IMR-90 (cell line): ENCODE measurements around the gene MS4A5. TPM values are rescaled to one million over a fixed set of nuclear protein-coding genes. Genes with fewer than 3 reads are reported as not detected.

Experiments
- ATAC-seq: fragments of 200-7000 bp; cut with Tn5 transposase; 2 replicates; pipeline ENCODE4 v1.9.1; 2020; ENCODE audit warnings: low read depth, mild to moderate bottlenecking, moderate library complexity
- BruUV-seq: library from RNA; stranded (reverse); fragments of 400-500 nt; replicated peaks from 2 replicates; lab custom pipeline; 2021; lab: Mats Ljungman, UMichigan
- CTCF ChIA-PET: fragments of 300-600 bp; formaldehyde crosslinking; extraction: SDS; loops from one replicate; lab custom pipeline; 2021; ENCODE audit warnings: antibody characterized with exemption; lab: Yijun Ruan, JAX
- POLR2A ChIA-PET: fragments of 300-600 bp; sonication (Branson Sonifier 250); formaldehyde crosslinking; loops from one replicate; lab custom pipeline; 2022; ENCODE audit warnings: antibody characterized with exemption; ENCODE audit not compliant: unreplicated experiment; lab: Charles Lee
- DNase-seq: peaks from one replicate; pipeline ENCODE4 v3.0.0; 2013
- H2AFZ ChIP-seq: replicated peaks from 2 replicates; pipeline ENCODE3; 2013; ENCODE audit warnings: low read length, mild to moderate bottlenecking; ENCODE audit not compliant: poor library complexity
- H2AK5ac ChIP-seq: 2 replicates; pipeline ENCODE4 v1.6.1; 2013; ENCODE audit warnings: low read depth, low read length, inconsistent platforms
- H2AK9ac ChIP-seq: replicated peaks from 2 replicates; pipeline ENCODE3; 2013; ENCODE audit warnings: mild to moderate bottlenecking, low read depth, low read length, moderate library complexity; ENCODE audit not compliant: poor library complexity
- H2BK120ac ChIP-seq: 2 replicates; pipeline ENCODE4 v1.6.1; 2013; ENCODE audit warnings: low read depth, low read length, inconsistent platforms
- H2BK15ac ChIP-seq: 3 replicates; pipeline ENCODE4 v1.6.1; 2013; ENCODE audit warnings: low read depth, low read length, inconsistent platforms
- H2BK20ac ChIP-seq: 2 replicates; pipeline ENCODE4 v1.6.1; 2013; ENCODE audit warnings: low read depth, mild to moderate bottlenecking, inconsistent platforms, low read length, moderate library complexity
- H2BK5ac ChIP-seq: 2 replicates; pipeline ENCODE4 v1.6.1; 2013; ENCODE audit warnings: mild to moderate bottlenecking, low read depth, low read length, inconsistent platforms; ENCODE audit not compliant: poor library complexity, severe bottlenecking
- H3K14ac ChIP-seq: replicated peaks from 2 replicates; pipeline ENCODE4 v1.6.1; 2013; ENCODE audit warnings: low read depth, low read length, inconsistent platforms
- H3K18ac ChIP-seq: 2 replicates; pipeline ENCODE4 v1.6.1; 2013; ENCODE audit warnings: low read depth, low read length, control low read depth
- H3K23ac ChIP-seq: 2 replicates; pipeline ENCODE4 v1.6.1; 2013; ENCODE audit warnings: low read depth, low read length, inconsistent platforms
- H3K27ac ChIP-seq: 2 replicates; pipeline ENCODE4 v1.5.1; 2013; ENCODE audit warnings: mild to moderate bottlenecking, control low read depth, low read length; ENCODE audit not compliant: insufficient read depth
- H3K27me3 ChIP-seq: 2 replicates; pipeline ENCODE4 v1.6.1; 2013; ENCODE audit warnings: low read length; ENCODE audit not compliant: control insufficient read depth, insufficient read depth
- H3K36me3 ChIP-seq: 2 replicates; pipeline ENCODE4 v1.6.1; 2013; ENCODE audit warnings: low read length, mixed read lengths; ENCODE audit not compliant: control insufficient read depth, insufficient read depth
- H3K4ac ChIP-seq: 2 replicates; pipeline ENCODE4 v1.6.1; 2013; ENCODE audit warnings: low read depth, low read length, inconsistent platforms
- H3K4me1 ChIP-seq: 2 replicates; pipeline ENCODE4 v1.6.1; 2013; ENCODE audit warnings: low read length, mixed read lengths; ENCODE audit not compliant: control insufficient read depth, insufficient read depth
- H3K4me2 ChIP-seq: 2 replicates; pipeline ENCODE4 v1.6.1; 2013; ENCODE audit warnings: low read depth, mild to moderate bottlenecking, control low read depth, low read length, moderate library complexity
- H3K4me3 ChIP-seq: 2 replicates; pipeline ENCODE4 v1.5.1; 2013; ENCODE audit warnings: low read depth, mild to moderate bottlenecking, control low read depth, low read length, moderate library complexity; ENCODE audit not compliant: insufficient read depth
- H3K56ac ChIP-seq: 2 replicates; pipeline ENCODE4 v1.6.1; 2013; ENCODE audit warnings: low read length, inconsistent platforms; ENCODE audit not compliant: insufficient read depth; ENCODE audit errors: extremely low read depth
- H3K79me1 ChIP-seq, 2 experiments: 2 replicates each; pipeline ENCODE4 v1.6.1; 2013; ENCODE audit warnings: low read length in 2 of 2, inconsistent platforms in 1 of 2, low read depth in 1 of 2
- H3K9ac ChIP-seq: 2 replicates; pipeline ENCODE4 v1.6.1; 2013; ENCODE audit warnings: low read depth, low read length, control low read depth
- H3K9me1 ChIP-seq: 2 replicates; pipeline ENCODE4 v1.6.1; 2013; ENCODE audit warnings: low read length, inconsistent platforms; ENCODE audit not compliant: insufficient read depth
- H3K9me3 ChIP-seq: 2 replicates; pipeline ENCODE4 v1.6.1; 2013; ENCODE audit warnings: low read length; ENCODE audit not compliant: control insufficient read depth, insufficient read depth
- H4K20me1 ChIP-seq: 2 replicates; pipeline ENCODE4 v1.6.1; 2013; ENCODE audit warnings: low read length, inconsistent platforms; ENCODE audit not compliant: insufficient read depth
- H4K5ac ChIP-seq: 2 replicates; pipeline ENCODE4 v1.6.1; 2013; ENCODE audit warnings: mild to moderate bottlenecking, low read depth, low read length, control low read depth
- H4K8ac ChIP-seq, 2 experiments: 2 replicates each; pipeline ENCODE4 v1.6.1; 2013; ENCODE audit warnings: low read depth in 2 of 2, low read length in 2 of 2, control low read depth in 1 of 2, inconsistent platforms in 1 of 2
- H4K91ac ChIP-seq: 2 replicates; pipeline ENCODE4 v1.6.1; 2013; ENCODE audit warnings: low read depth, low read length, inconsistent platforms; ENCODE audit not compliant: insufficient read depth
- BHLHE40 ChIP-seq: fragments of 150-350 bp; IDR thresholded peaks from 2 replicates; pipeline ENCODE4 v1.6.1; 2016; ENCODE audit warnings: mild to moderate bottlenecking, low read depth, low read length
- CEBPB ChIP-seq: IDR thresholded peaks from 2 replicates; pipeline ENCODE4 v1.6.1; 2012; ENCODE audit warnings: low read depth, low read length, improper control_type of control experiment
- ELK1 ChIP-seq: fragments of 150-350 bp; IDR thresholded peaks from 2 replicates; pipeline ENCODE4 v1.6.1; 2016; ENCODE audit warnings: low read depth, mild to moderate bottlenecking, low read length, moderate library complexity, borderline replicate concordance
- MAFK ChIP-seq: IDR thresholded peaks from 2 replicates; pipeline ENCODE4 v1.6.1; 2012; ENCODE audit warnings: low read depth, low read length, improper control_type of control experiment
- MAZ ChIP-seq: IDR thresholded peaks from 2 replicates; pipeline ENCODE4 v1.6.1; 2012; ENCODE audit warnings: low read depth, mild to moderate bottlenecking, low read length, improper control_type of control experiment, moderate library complexity, borderline replicate concordance
- POLR2A ChIP-seq: IDR thresholded peaks from 2 replicates; pipeline ENCODE4 v1.6.1; 2012; ENCODE audit warnings: mild to moderate bottlenecking, low read depth, low read length
- RFX5 ChIP-seq: IDR thresholded peaks from 2 replicates; pipeline ENCODE4 v1.8.0; 2012; ENCODE audit warnings: low read depth, mild to moderate bottlenecking, low read length, moderate library complexity
- SMC3 ChIP-seq: fragments of 150-350 bp; IDR thresholded peaks from 2 replicates; pipeline ENCODE4 v1.6.1; 2016; ENCODE audit warnings: low read depth, mild to moderate bottlenecking, antibody characterized with exemption, low read length, moderate library complexity
- USF2 ChIP-seq: fragments of 150-350 bp; IDR thresholded peaks from 2 replicates; pipeline ENCODE4 v1.6.1; 2017; ENCODE audit warnings: mild to moderate bottlenecking, antibody characterized with exemption, low read length, low read depth
- WGBS, 2 experiments: methylation state at CpG; one replicate each; pipeline versions ENCODE4 v1.1.5 to v1.1.7; 2013; ENCODE audit warnings: missing lambda C conversion rate in 2 of 2; ENCODE audit not compliant: insufficient read length in 1 of 2; ENCODE audit errors: extremely low coverage in 2 of 2; 5-methylcytosine and 5-hydroxymethylcytosine counted together
- dilution Hi-C: fragments of 300-500 bp; cut with HindIII; formaldehyde crosslinking; loops from one replicate; pipeline ENCODE4 v1.14.3; 2018; ENCODE audit warnings: low sequenced_read_pairs; ENCODE audit not compliant: unreplicated experiment
- in situ Hi-C: fragments of 300-500 bp; cut with MboI; formaldehyde crosslinking; loops from 3 replicates; pipeline ENCODE4 v1.14.3; 2019; ENCODE audit warnings: low sequenced_read_pairs, inconsistent platforms, mixed read lengths
- intact Hi-C: fragments of 100-400 bp; cut with micrococcal nuclease; formaldehyde crosslinking; loops from 2 replicates; pipeline ENCODE4 v1.10.0; 2022
- polyA plus RNA-seq, 3 experiments: library from polyadenylated mRNA; depleted of rRNA; stranded (reverse); fragments of >200 nt; gene quantifications; 2 replicates each; pipeline ENCODE4 v1.2.3, GENCODE V29; 2012; ENCODE audit warnings: low replicate concordance in 1 of 3
- total RNA-seq: library from RNA; depleted of rRNA; stranded (reverse); fragments of >200 nt; gene quantifications from 2 replicates; pipeline ENCODE4 v1.2.3, GENCODE V29; 2012
- TF ChIP-seq, protein P1 (sequence below): conservative IDR thresholded peaks from 2 replicates; pipeline ENCODE4 v1.5.1; 2012; ENCODE audit warnings: mild to moderate bottlenecking, low read depth, low read length, improper control_type of control experiment

The MS4A5 gene
- total and polyA plus RNA-seq, 2 of the 4 experiments (the other 2 are of a cell fraction) = not detected

- TF ChIP-seq, protein P1, sequence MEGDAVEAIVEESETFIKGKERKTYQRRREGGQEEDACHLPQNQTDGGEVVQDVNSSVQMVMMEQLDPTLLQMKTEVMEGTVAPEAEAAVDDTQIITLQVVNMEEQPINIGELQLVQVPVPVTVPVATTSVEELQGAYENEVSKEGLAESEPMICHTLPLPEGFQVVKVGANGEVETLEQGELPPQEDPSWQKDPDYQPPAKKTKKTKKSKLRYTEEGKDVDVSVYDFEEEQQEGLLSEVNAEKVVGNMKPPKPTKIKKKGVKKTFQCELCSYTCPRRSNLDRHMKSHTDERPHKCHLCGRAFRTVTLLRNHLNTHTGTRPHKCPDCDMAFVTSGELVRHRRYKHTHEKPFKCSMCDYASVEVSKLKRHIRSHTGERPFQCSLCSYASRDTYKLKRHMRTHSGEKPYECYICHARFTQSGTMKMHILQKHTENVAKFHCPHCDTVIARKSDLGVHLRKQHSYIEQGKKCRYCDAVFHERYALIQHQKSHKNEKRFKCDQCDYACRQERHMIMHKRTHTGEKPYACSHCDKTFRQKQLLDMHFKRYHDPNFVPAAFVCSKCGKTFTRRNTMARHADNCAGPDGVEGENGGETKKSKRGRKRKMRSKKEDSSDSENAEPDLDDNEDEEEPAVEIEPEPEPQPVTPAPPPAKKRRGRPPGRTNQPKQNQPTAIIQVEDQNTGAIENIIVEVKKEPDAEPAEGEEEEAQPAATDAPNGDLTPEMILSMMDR = no peak
- TF ChIP-seq CEBPB (no peak), POLR2A (no peak), MAZ (no peak), USF2 (no peak), SMC3 (no peak), BHLHE40 (no peak), RFX5 (no peak), ELK1 (no peak), MAFK (no peak)
Observed at GRCh38 chr11:60420015-60420414, 9.4 kb upstream of the MS4A5 start.

More at GRCh38 chr11:60420015-60420414, 9.4 kb upstream of the MS4A5 start:
- DNase-seq (no peak), ATAC-seq (no peak)
- H4K8ac ChIP-seq = no peak overlapping the region
- H2AK5ac ChIP-seq = no peak overlapping the region
- peaks cover 8% of the 10 kb centered on the region for H3K9me3 ChIP-seq
- H3K36me3 ChIP-seq = no peaks in the 10 kb centered on the region
- no peak overlapping the region for H3K27ac ChIP-seq
- H3K23ac ChIP-seq = no peak overlapping the region
- no peaks in the 10 kb centered on the region for H3K4me1 ChIP-seq
- no peak overlapping the region for H4K91ac ChIP-seq
- dilution Hi-C loops = no loop called here
- BruUV-seq = no TSS peak
- in situ Hi-C loops = no loop called here
- H3K4me3 ChIP-seq = no peak overlapping the region
- ChIA-PET POLR2A (no interaction called here), CTCF (no interaction called here)
- H3K79me1 ChIP-seq = no peaks in the 10 kb centered on the region
- no peak overlapping the region for H2BK5ac ChIP-seq
- no peaks in the 10 kb centered on the region for H3K27me3 ChIP-seq
- no peak overlapping the region for H3K56ac ChIP-seq
- H2BK20ac ChIP-seq = no peak overlapping the region
- no peak overlapping the region for H2BK120ac ChIP-seq
- no peak overlapping the region for H3K9ac ChIP-seq
- intact Hi-C loops = no loop called here
- no peak overlapping the region for H3K4ac ChIP-seq
- no peak overlapping the region for H3K18ac ChIP-seq
- no peaks in the 10 kb centered on the region for H4K20me1 ChIP-seq
- no peak overlapping the region for H4K5ac ChIP-seq
- H2AFZ ChIP-seq = no peak overlapping the region
- no peaks in the 10 kb centered on the region for H3K9me1 ChIP-seq
- no peak overlapping the region for H2BK15ac ChIP-seq
- no peak overlapping the region for H3K4me2 ChIP-seq
- no peak overlapping the region for H2AK9ac ChIP-seq
- no peak overlapping the region for H3K14ac ChIP-seq
- no CpG with 5 or more reads among the region's 2 CpGs for WGBS, 2 experiments
